ENCODE measurements around the gene ZNF837.
"Not testable (repeated sequence)": the region's sequence is repeated elsewhere in the genome, so short reads cannot be mapped to it uniquely, and the experiment has no call there.

Gene ZNF837

GRCh38 chr19:58385313-58385890 is 4.6 kb upstream of the ZNF837 start:
- peak overlapping the region; percentile 95 to 97 for H3K9ac ChIP-seq (ENCODE audit: low read length in 2 of 2)
- peak overlapping the region; percentile 76 to 93 for H3K4me3 ChIP-seq (ENCODE audit: low read length in 2 of 2)
- H3K27ac ChIP-seq (ENCODE audit: low read length) = peak overlapping the region; percentile 96
- no peaks in the 10 kb centered on the region for H3K9me3 ChIP-seq (ENCODE audit: control insufficient read depth in 2 of 2, low read length in 2 of 2)
- H3K27me3 ChIP-seq (ENCODE audit: control insufficient read depth in 1 of 2, insufficient read depth in 2 of 2, low read length in 2 of 2) = no peaks in the 10 kb centered on the region
- peaks cover 34% of the 10 kb centered on the region for H3K4me1 ChIP-seq (ENCODE audit: control insufficient read depth, insufficient read depth, low read length)
- H3K36me3 ChIP-seq (ENCODE audit: control insufficient read depth in 2 of 2, insufficient read depth in 2 of 2, low read length in 2 of 2) = peaks cover 2 to 10% of the 10 kb centered on the region in 2 donors

DNA sequence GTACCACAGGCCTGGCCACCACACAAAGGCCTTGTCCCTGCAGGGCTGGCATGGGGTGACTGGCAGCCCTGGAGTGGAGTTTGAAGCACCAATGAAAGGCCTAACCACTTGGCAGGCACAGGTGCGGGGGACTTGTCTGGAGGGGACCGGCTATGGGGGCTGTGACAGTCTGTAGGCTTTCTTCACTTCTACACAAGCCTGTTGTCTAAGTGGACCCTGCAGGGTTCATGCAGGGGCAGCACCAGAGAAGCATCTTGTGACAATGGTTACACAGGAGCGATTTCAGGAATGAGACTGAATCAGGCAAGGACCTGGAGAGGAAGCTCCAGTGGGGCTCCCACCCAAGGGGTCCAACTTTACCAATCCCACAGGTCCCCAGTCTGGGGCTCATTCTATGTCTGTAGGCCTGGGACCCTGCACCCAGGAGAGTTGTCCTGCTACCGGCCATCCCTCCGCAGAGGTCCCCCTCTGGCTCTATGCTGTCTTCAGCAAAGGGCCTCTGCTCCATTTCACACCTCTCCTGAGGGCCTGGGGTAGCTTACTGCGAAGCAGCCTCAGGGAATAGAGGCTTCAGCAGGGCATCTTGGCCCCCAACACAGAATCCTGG is 2.3 kb upstream of the ZNF837 start:
- Histone ChIP-seq H3K36me3 (ENCODE audit: control insufficient read depth in 2 of 2, insufficient read depth in 2 of 2, low read length in 2 of 2) (peaks cover 0 to under 1% of the 10 kb centered on the region in 2 donors), H3K4me1 (ENCODE audit: control insufficient read depth, insufficient read depth, low read length) (peaks cover 44% of the 10 kb centered on the region), H3K4me3 (ENCODE audit: low read length in 2 of 2) (no peak overlapping the region), H3K27me3 (ENCODE audit: control insufficient read depth in 1 of 2, insufficient read depth in 2 of 2, low read length in 2 of 2) (no peaks in the 10 kb centered on the region), H3K27ac (ENCODE audit: low read length) (no peak overlapping the region), H3K9me3 (ENCODE audit: control insufficient read depth in 2 of 2, low read length in 2 of 2) (no peaks in the 10 kb centered on the region), H3K9ac (ENCODE audit: low read length in 2 of 2) (no peak overlapping the region)

DNA sequence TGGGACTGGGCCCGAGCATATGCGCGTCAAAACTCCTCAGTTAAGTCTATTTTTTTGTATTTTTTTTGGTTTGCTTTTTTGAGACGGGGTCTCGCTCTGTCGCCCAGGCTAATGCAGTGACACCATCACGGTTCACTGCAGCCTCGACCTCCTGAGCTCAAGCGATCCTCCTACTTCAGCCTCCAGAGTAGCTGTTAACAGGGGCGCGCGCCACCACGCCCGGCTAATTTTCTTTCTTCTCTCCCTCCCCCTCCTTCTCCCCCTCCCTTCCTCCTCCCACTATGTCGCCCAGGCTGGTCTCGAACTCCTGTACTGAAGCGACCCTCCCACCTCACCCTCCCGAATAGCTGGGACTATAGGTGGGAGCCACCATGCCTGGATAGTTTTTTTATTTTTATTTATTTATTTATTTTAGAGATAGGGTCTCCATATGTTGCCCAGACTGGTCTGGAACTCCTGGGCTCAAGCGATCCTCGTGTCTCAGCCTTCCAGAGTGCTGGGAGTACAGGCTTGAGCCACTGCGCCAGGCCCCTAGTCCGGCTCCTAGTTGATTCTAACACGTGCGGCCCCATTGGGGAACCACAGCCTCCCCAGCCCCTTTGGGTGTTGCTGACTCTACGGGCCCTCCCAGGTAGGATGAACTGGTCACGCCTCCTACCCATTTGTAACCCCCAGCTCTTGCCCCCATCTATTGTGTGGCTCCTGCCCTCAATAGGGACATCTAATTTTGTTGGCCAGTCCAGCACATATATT is 806 bp upstream of the ZNF837 start:
- no peaks in the 10 kb centered on the region for H3K27me3 ChIP-seq (ENCODE audit: control insufficient read depth in 1 of 2, insufficient read depth in 2 of 2, low read length in 2 of 2)

GRCh38 chr19:58380037-58380661 is 681 bp downstream of the ZNF837 start:
- Histone ChIP-seq H3K27ac (ENCODE audit: low read length) (peak overlapping the region; percentile 92), H3K4me1 (ENCODE audit: control insufficient read depth, insufficient read depth, low read length) (peaks cover 20% of the 10 kb centered on the region), H3K27me3 (ENCODE audit: control insufficient read depth in 1 of 2, insufficient read depth in 2 of 2, low read length in 2 of 2) (no peaks in the 10 kb centered on the region), H3K36me3 (ENCODE audit: control insufficient read depth in 2 of 2, insufficient read depth in 2 of 2, low read length in 2 of 2) (no peaks in the 10 kb centered on the region), H3K9ac (ENCODE audit: low read length in 2 of 2) (peak overlapping the region; percentile 83 to 87), H3K9me3 (ENCODE audit: control insufficient read depth in 2 of 2, low read length in 2 of 2) (no peaks in the 10 kb centered on the region), H3K4me3 (ENCODE audit: low read length in 2 of 2) (peak overlapping the region; percentile 78 to 85)

More for the DNA sequence above, 806 bp upstream of the ZNF837 start:
- H3K4me3 ChIP-seq (ENCODE audit: low read length in 2 of 2) = peak overlapping the region; percentile 78 to 85
- peak overlapping the region; percentile 65 to 66 for H3K9ac ChIP-seq (ENCODE audit: low read length in 2 of 2)
- no peaks in the 10 kb centered on the region for H3K9me3 ChIP-seq (ENCODE audit: control insufficient read depth in 2 of 2, low read length in 2 of 2)
- peak overlapping the region; percentile 92 for H3K27ac ChIP-seq (ENCODE audit: low read length)
- peaks cover 35% of the 10 kb centered on the region for H3K4me1 ChIP-seq (ENCODE audit: control insufficient read depth, insufficient read depth, low read length)
- H3K36me3 ChIP-seq (ENCODE audit: control insufficient read depth in 2 of 2, insufficient read depth in 2 of 2, low read length in 2 of 2) = no peaks in the 10 kb centered on the region

DNA sequence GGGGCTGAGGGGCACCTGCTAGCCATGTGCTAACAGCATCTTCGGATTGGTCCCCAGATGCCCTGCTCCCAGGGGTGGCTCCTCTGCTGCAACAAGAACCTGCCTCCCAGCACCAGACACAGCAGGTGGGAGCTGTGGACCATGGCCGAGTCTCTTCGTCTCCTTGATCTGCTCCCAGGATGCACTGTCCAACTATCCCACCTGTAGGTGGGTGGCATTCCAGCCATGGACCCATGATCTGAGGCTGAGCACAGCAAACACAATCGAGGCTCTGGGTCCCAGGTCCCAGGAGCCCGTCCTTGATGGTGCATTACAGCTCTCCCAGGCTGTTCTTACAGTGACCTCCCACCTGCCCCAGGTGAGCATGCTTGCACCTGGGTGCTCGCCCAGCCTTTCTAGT is 1.6 kb downstream of the ZNF837 start:
- Histone ChIP-seq H3K9ac (ENCODE audit: low read length in 2 of 2) (no peak overlapping the region), H3K4me3 (ENCODE audit: low read length in 2 of 2) (peak overlapping the region in 1 of 2 donors; percentile 85), H3K27ac (ENCODE audit: low read length) (no peak overlapping the region), H3K36me3 (ENCODE audit: control insufficient read depth in 2 of 2, insufficient read depth in 2 of 2, low read length in 2 of 2) (no peaks in the 10 kb centered on the region), H3K27me3 (ENCODE audit: control insufficient read depth in 1 of 2, insufficient read depth in 2 of 2, low read length in 2 of 2) (no peaks in the 10 kb centered on the region), H3K9me3 (ENCODE audit: control insufficient read depth in 2 of 2, low read length in 2 of 2) (no peaks in the 10 kb centered on the region), H3K4me1 (ENCODE audit: control insufficient read depth, insufficient read depth, low read length) (peaks cover 20% of the 10 kb centered on the region)

GRCh38 chr19:58376724-58377123 is 4.1 kb downstream of the ZNF837 start:
- peaks cover 16% of the 10 kb centered on the region for H3K4me1 ChIP-seq (ENCODE audit: control insufficient read depth, insufficient read depth, low read length)
- H3K27me3 ChIP-seq (ENCODE audit: control insufficient read depth in 1 of 2, insufficient read depth in 2 of 2, low read length in 2 of 2); H3K36me3 ChIP-seq (ENCODE audit: control insufficient read depth in 2 of 2, insufficient read depth in 2 of 2, low read length in 2 of 2); H3K9ac ChIP-seq (ENCODE audit: low read length in 2 of 2); H3K9me3 ChIP-seq (ENCODE audit: control insufficient read depth in 2 of 2, low read length in 2 of 2); H3K4me3 ChIP-seq (ENCODE audit: low read length in 2 of 2); H3K27ac ChIP-seq (ENCODE audit: low read length): not testable (repeated sequence)

DNA sequence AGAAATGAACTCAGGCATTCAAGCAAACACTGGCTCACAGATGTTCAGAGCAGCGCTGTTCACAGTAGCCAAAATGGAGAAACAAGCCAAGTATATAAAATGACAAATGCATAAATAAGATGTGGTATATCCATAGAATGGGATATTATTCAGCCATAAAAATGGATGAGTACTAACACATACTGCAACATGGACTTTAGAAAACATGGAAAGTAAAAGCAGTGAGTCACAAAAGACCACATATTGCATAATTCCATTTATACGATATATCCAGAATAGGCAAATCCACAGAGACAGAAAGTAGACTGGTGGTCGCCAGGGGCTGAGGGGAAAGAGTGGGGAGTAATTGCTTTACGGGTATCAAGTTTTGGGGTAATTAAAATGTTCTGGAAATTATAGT is 6.6 kb downstream of the ZNF837 start:
- no peaks in the 10 kb centered on the region for H3K36me3 ChIP-seq (ENCODE audit: control insufficient read depth in 2 of 2, insufficient read depth in 2 of 2, low read length in 2 of 2)
- H3K27me3 ChIP-seq (ENCODE audit: control insufficient read depth in 1 of 2, insufficient read depth in 2 of 2, low read length in 2 of 2) = no peaks in the 10 kb centered on the region
- H3K9me3 ChIP-seq (ENCODE audit: control insufficient read depth in 2 of 2, low read length in 2 of 2) = no peaks in the 10 kb centered on the region
- H3K9ac ChIP-seq (ENCODE audit: low read length in 2 of 2) = no peak overlapping the region
- no peak overlapping the region for H3K4me3 ChIP-seq (ENCODE audit: low read length in 2 of 2)
- H3K27ac ChIP-seq (ENCODE audit: low read length) = no peak overlapping the region
- H3K4me1 ChIP-seq (ENCODE audit: control insufficient read depth, insufficient read depth, low read length) = no peaks in the 10 kb centered on the region

DNA sequence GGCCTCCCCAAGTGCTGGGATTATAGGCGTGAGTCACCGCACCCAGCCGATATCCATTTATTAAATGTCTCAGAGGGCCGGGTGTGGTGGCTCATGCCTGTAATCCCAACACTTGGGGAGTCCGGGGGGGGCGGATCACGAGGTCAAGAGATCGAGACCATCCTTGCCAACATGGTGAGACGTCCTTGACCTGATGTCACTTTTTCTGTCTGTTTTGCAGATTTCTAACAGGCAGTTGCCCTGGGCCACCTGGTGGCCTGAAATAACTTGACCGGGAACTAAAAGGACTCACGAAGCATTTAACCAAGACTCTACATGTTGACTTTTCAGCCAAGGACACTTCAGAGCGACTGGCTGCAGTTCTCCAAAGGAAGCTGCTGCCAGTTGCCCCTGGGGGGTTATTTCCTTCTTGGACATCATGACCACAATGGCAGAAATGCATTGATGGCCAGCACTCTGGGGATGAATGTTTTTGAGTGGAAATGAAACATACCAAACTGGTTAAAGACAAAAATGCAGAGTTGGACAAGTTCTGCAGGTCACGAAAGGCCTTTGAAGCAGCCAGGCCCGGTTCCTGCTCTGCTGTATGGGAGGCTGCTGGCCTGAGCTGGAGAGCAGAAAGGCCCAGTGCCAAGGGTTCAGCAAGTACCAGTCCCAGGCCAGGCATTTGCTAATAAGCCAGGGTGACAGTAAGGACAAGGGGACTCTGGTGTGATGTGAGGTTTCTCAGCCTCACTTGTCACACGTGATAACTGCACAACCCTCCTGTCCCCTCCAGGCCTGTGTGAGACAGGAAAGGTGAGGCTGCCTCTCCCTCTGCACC is 8.3 kb downstream of the ZNF837 start:
- Histone ChIP-seq H3K4me1 (ENCODE audit: control insufficient read depth, insufficient read depth, low read length) (no peaks in the 10 kb centered on the region), H3K36me3 (ENCODE audit: control insufficient read depth in 2 of 2, insufficient read depth in 2 of 2, low read length in 2 of 2) (no peaks in the 10 kb centered on the region), H3K27ac (ENCODE audit: low read length) (no peak overlapping the region), H3K4me3 (ENCODE audit: low read length in 2 of 2) (no peak overlapping the region), H3K9ac (ENCODE audit: low read length in 2 of 2) (no peak overlapping the region), H3K9me3 (ENCODE audit: control insufficient read depth in 2 of 2, low read length in 2 of 2) (no peaks in the 10 kb centered on the region), H3K27me3 (ENCODE audit: control insufficient read depth in 1 of 2, insufficient read depth in 2 of 2, low read length in 2 of 2) (peaks cover 0 to 3% of the 10 kb centered on the region in 2 donors)

GRCh38 chr19:58368561-58369360 is 12.1 kb downstream of the ZNF837 start:
- no peaks in the 10 kb centered on the region for H3K9me3 ChIP-seq (ENCODE audit: control insufficient read depth in 2 of 2, low read length in 2 of 2)

More at GRCh38 chr19:58368561-58369360, 12.1 kb downstream of the ZNF837 start:
- Histone ChIP-seq H3K4me1 (ENCODE audit: control insufficient read depth, insufficient read depth, low read length) (no peaks in the 10 kb centered on the region), H3K27me3 (ENCODE audit: control insufficient read depth in 1 of 2, insufficient read depth in 2 of 2, low read length in 2 of 2) (peaks cover 3 to 6% of the 10 kb centered on the region in 2 donors), H3K4me3 (ENCODE audit: low read length in 2 of 2) (no peak overlapping the region), H3K36me3 (ENCODE audit: control insufficient read depth in 2 of 2, insufficient read depth in 2 of 2, low read length in 2 of 2) (no peaks in the 10 kb centered on the region), H3K27ac (ENCODE audit: low read length) (no peak overlapping the region), H3K9ac (ENCODE audit: low read length in 2 of 2) (no peak overlapping the region)

All from stomach smooth muscle (tissue), 2 donors.